ENCODE measurements around the gene LAMTOR1.
A peak's percentile ranks its signal among the peaks of the same experiment; 100 is the strongest.
"Not testable (repeated sequence)": the region's sequence is repeated elsewhere in the genome, so short reads cannot be mapped to it uniquely, and the experiment has no call there.

The LAMTOR1 gene
- long read RNA-seq, donor 1, transcript LAMTOR1-201 (5 exons, 1,179 nt), result major isoform, 89 of 93 reads
- long read RNA-seq, donor 1, partial matches to known transcripts, result 0 of 93 reads
- long read RNA-seq, donor 1, other reads (novel, unspliced or antisense), result 0 of 93 reads
- long read RNA-seq, donor 2, transcript LAMTOR1-201 (5 exons, 1,179 nt), result major isoform, 55 of 57 reads
- long read RNA-seq, donor 2, partial matches to known transcripts, result 0 of 57 reads
- long read RNA-seq, donor 2, other reads (novel, unspliced or antisense), result 0 of 57 reads
- long read RNA-seq, donor 3, transcript LAMTOR1-201 (5 exons, 1,179 nt), result major isoform, 31 of 39 reads
- long read RNA-seq, donor 3, partial matches to known transcripts, result 6 of 39 reads
- long read RNA-seq, donor 3, other reads (novel, unspliced or antisense), result 0 of 39 reads
- long read RNA-seq, donor 4, transcript LAMTOR1-201 (5 exons, 1,179 nt), result major isoform, 38 of 49 reads
- long read RNA-seq, donor 4, partial matches to known transcripts, result 7 of 49 reads
- long read RNA-seq, donor 4, other reads (novel, unspliced or antisense), result 0 of 49 reads
- long read RNA-seq, donor 5, transcript LAMTOR1-201 (5 exons, 1,179 nt), result major isoform, 64 of 64 reads
- long read RNA-seq, donor 5, partial matches to known transcripts, result 0 of 64 reads
- long read RNA-seq, donor 5, other reads (novel, unspliced or antisense), result 0 of 64 reads
- long read RNA-seq, donor 6, transcript LAMTOR1-201 (5 exons, 1,179 nt), result major isoform, 62 of 66 reads
- long read RNA-seq, donor 6, partial matches to known transcripts, result 0 of 66 reads
- long read RNA-seq, donor 6, other reads (novel, unspliced or antisense), result 0 of 66 reads
- long read RNA-seq, donor 7, transcript LAMTOR1-201 (5 exons, 1,179 nt), result major isoform, 99 of 133 reads
- long read RNA-seq, donor 7, partial matches to known transcripts, result 30 of 133 reads
- long read RNA-seq, donor 7, other reads (novel, unspliced or antisense), result 0 of 133 reads
- long read RNA-seq, donor 8, transcript LAMTOR1-201 (5 exons, 1,179 nt), result major isoform, 79 of 88 reads
- long read RNA-seq, donor 8, partial matches to known transcripts, result 5 of 88 reads
- long read RNA-seq, donor 8, other reads (novel, unspliced or antisense), result 0 of 88 reads

- DNase-seq, result peak; percentile 95
These were observed at the start of gene LAMTOR1 for GRCh38 chr11:72102946-72103753. TSS of gene LAMTOR1 (minus strand) at chr11:72103297. CDS start at chr11:72103224, 73 bp downstream.

- DNase-seq, result no peak
These were observed 47.8 kb upstream of the LAMTOR1 start for GRCh38 chr11:72150882-72151281.

GRCh38 chr11:72146625-72147024, 43.5 kb upstream of the LAMTOR1 start:
- no peak for DNase-seq

- no peak for DNase-seq
These were observed 41.9 kb upstream of the LAMTOR1 start for GRCh38 chr11:72144807-72145565.

- DNase-seq, result not testable (repeated sequence)
These were observed 39.4 kb upstream of the LAMTOR1 start for GRCh38 chr11:72142543-72142942.

- DNase-seq, result not testable (repeated sequence)
These were observed 39.0 kb upstream of the LAMTOR1 start for GRCh38 chr11:72142086-72142485.

- DNase-seq, result no peak
These were observed 38.0 kb upstream of the LAMTOR1 start for GRCh38 chr11:72141066-72141465.

- no peak for DNase-seq
These were observed 37.6 kb upstream of the LAMTOR1 start for GRCh38 chr11:72140661-72141060.

GRCh38 chr11:72139500-72139899, 36.4 kb upstream of the LAMTOR1 start:
- DNase-seq, result no peak

- DNase-seq, result no peak
These were observed 35.8 kb upstream of the LAMTOR1 start for GRCh38 chr11:72138821-72139390.

- DNase-seq, result no peak
These were observed 33.7 kb upstream of the LAMTOR1 start for GRCh38 chr11:72136684-72137262.

- no peak for DNase-seq
These were observed 33.0 kb upstream of the LAMTOR1 start for GRCh38 chr11:72135891-72136683.

GRCh38 chr11:72135473-72135872, 32.4 kb upstream of the LAMTOR1 start, which contains the start of gene FOLR3:
TSS of gene FOLR3 (plus strand) at chr11:72135725. CDS start at chr11:72135953, 228 bp downstream.
- DNase-seq, result not testable (repeated sequence)

GRCh38 chr11:72132646-72133045, 29.5 kb upstream of the LAMTOR1 start:
- DNase-seq, result no peak

GRCh38 chr11:72129381-72129780, 26.3 kb upstream of the LAMTOR1 start:
- DNase-seq, result no peak

- no peak for DNase-seq
These were observed 24.8 kb upstream of the LAMTOR1 start for GRCh38 chr11:72127923-72128322.

- DNase-seq, result no peak
These were observed 22.9 kb upstream of the LAMTOR1 start for GRCh38 chr11:72125956-72126355.

- no peak for DNase-seq
These were observed 20.9 kb upstream of the LAMTOR1 start for GRCh38 chr11:72124046-72124445.

GRCh38 chr11:72123117-72123653, 20.1 kb upstream of the LAMTOR1 start:
- DNase-seq, result no peak

All from right kidney (tissue), 9 donors.